Gastroesophageal sphincter (tissue), 3 donors: ENCODE results near the gene KCNC4.

Source experiments
- CTCF ChIP-seq, 4 experiments: fragments of 200-600 bp in 2 of 4; fragments of 450-650 bp in 2 of 4; sonication (generic) in 1 of 4; IDR thresholded peaks; one replicate each; pipeline ENCODE4 v1.5.1; 2017 to 2019; ENCODE audit warnings: antibody characterized with exemption in 4 of 4, mild to moderate bottlenecking in 2 of 4, moderate library complexity in 2 of 4
- POLR2A ChIP-seq, 2 donors: fragments of 450-650 bp; IDR thresholded peaks; one replicate each; pipeline ENCODE4 v1.6.1; 2017; ENCODE audit warnings: antibody characterized with exemption in 2 of 2, mild to moderate bottlenecking in 2 of 2, moderate library complexity in 1 of 2
- POLR2AphosphoS5 ChIP-seq: sonication (generic); formaldehyde crosslinking; IDR thresholded peaks from one replicate; pipeline ENCODE4 v1.6.1; 2017; ENCODE audit warnings: antibody characterized with exemption

GRCh38 chr1:110230381-110231199 is 20.5 kb downstream of the KCNC4 start:
- TF ChIP-seq CTCF (IDR thresholded peaks at IDR 0.05), result no peak
- no peak for TF ChIP-seq POLR2A (IDR thresholded peaks at IDR 0.05)
- no peak for TF ChIP-seq POLR2AphosphoS5
